DMS 273 (cell line): ENCODE data around the gene IQSEC1.

ENCODE experiments used
- DNase-seq: peaks from one replicate; lab custom pipeline; 2025; ENCODE audit not compliant: unreplicated experiment; lab: John Stamatoyannopoulos, UW

IQSEC1 gene

GRCh38 chr3:13051066-13051465 is 22.2 kb downstream of the IQSEC1 start:
- peak; percentile 18 for DNase-seq

GRCh38 chr3:13050446-13050845 is 22.8 kb downstream of the IQSEC1 start:
- no peak for DNase-seq

GRCh38 chr3:13049400-13049799 is 23.8 kb downstream of the IQSEC1 start:
- DNase-seq: no peak

GRCh38 chr3:13047296-13048165 is 25.7 kb downstream of the IQSEC1 start:
- peak; percentile 25 for DNase-seq

GRCh38 chr3:13046569-13047274 is 26.5 kb downstream of the IQSEC1 start:
- peak; percentile 48 for DNase-seq

GRCh38 chr3:13045904-13046568 is 27.2 kb downstream of the IQSEC1 start:
- DNase-seq: peak; percentile 87

- no peak for DNase-seq
These were observed 27.9 kb downstream of the IQSEC1 start for GRCh38 chr3:13045241-13045903.

GRCh38 chr3:13044496-13045240 is 28.6 kb downstream of the IQSEC1 start:
- DNase-seq: peak; percentile 70

- DNase-seq: no peak
These were observed 29.6 kb downstream of the IQSEC1 start for GRCh38 chr3:13043656-13044055.

- DNase-seq: no peak
These were observed 30.4 kb downstream of the IQSEC1 start for GRCh38 chr3:13042715-13043271.

- DNase-seq: no peak
These were observed 31.0 kb downstream of the IQSEC1 start for GRCh38 chr3:13042127-13042701.

GRCh38 chr3:13041113-13041776 is 32.0 kb downstream of the IQSEC1 start:
- DNase-seq: no peak

- DNase-seq: no peak
These were observed 32.7 kb downstream of the IQSEC1 start for GRCh38 chr3:13040361-13041074.

GRCh38 chr3:13039213-13039896 is 33.9 kb downstream of the IQSEC1 start:
- peak; percentile 62 for DNase-seq

- DNase-seq: no peak
These were observed 35.6 kb downstream of the IQSEC1 start for GRCh38 chr3:13037458-13038117.

- DNase-seq: no peak
These were observed 38.4 kb downstream of the IQSEC1 start for GRCh38 chr3:13034861-13035260.

GRCh38 chr3:13034109-13034800 is 39.0 kb downstream of the IQSEC1 start:
- DNase-seq: no peak
